B cell (primary cell): ENCODE measurements around the gene MRPS9. TPM values are rescaled to one million over a fixed set of nuclear protein-coding genes. Genes with fewer than 3 reads are reported as not detected.

ENCODE experiments used
- ATAC-seq: fragments of 200-7000 bp; cut with Tn5 transposase; one replicate; pipeline ENCODE4 v1.10.0; 2021; ENCODE audit warnings: low read depth, mild to moderate bottlenecking, moderate number of reproducible peaks, moderate library complexity
- CTCF ChIA-PET: fragments of 350-600 bp; sonication (Branson Sonifier 250); formaldehyde crosslinking; loops from one replicate; lab custom pipeline; 2021; ENCODE audit warnings: antibody characterized with exemption, inconsistent platforms; lab: Charles Lee
- POLR2A ChIA-PET: fragments of 350-600 bp; sonication (Branson Sonifier 250); formaldehyde crosslinking; loops from one replicate; lab custom pipeline; 2021; ENCODE audit warnings: antibody characterized with exemption; lab: Charles Lee
- DNase-seq: peaks from one replicate; pipeline ENCODE4 v3.0.0; 2013
- H2AFZ ChIP-seq: 2 replicates; pipeline ENCODE4 v1.6.1; 2012; ENCODE audit warnings: mild to moderate bottlenecking, low read depth, low read length; ENCODE audit not compliant: insufficient read depth, poor library complexity, severe bottlenecking
- H3K27ac ChIP-seq, 2 donors: 1 replicate in 1 of 2; 2 replicates in 1 of 2; pipeline ENCODE4 v1.5.1; 2012 to 2013; ENCODE audit warnings: low read length in 2 of 2, mild to moderate bottlenecking in 2 of 2, moderate library complexity in 1 of 2
- H3K27me3 ChIP-seq, 4 experiments: fragments of 200-600 bp in 1 of 4; sonication (generic) in 1 of 4; replicated peaks in 1 of 4; 1 replicate in 2 of 4; 2 replicates in 2 of 4; pipeline versions ENCODE4 v1.6.1 to v1.7.0; 2013 to 2016; ENCODE audit warnings: low read length in 3 of 4, mild to moderate bottlenecking in 2 of 4, mixed read lengths in 1 of 4, moderate library complexity in 1 of 4; ENCODE audit not compliant: insufficient read depth in 4 of 4, control insufficient read depth in 3 of 4; ENCODE audit errors: control extremely low read depth in 1 of 4
- H3K36me3 ChIP-seq, 2 experiments: replicated peaks in 1 of 2; 1 replicate in 1 of 2; 2 replicates in 1 of 2; pipeline versions ENCODE4 v1.6.1 to v1.7.1; 2013; ENCODE audit warnings: low read length in 1 of 2; ENCODE audit not compliant: insufficient read depth in 2 of 2, control insufficient read depth in 1 of 2; ENCODE audit errors: control extremely low read depth in 1 of 2, extremely low read depth in 1 of 2
- H3K4me1 ChIP-seq, 2 donors: fragments of 200-600 bp in 1 of 2; sonication (generic) in 1 of 2; 1 replicate in 1 of 2; 2 replicates in 1 of 2; pipeline versions ENCODE4 v1.5.1 to v1.6.1; 2013 to 2017; ENCODE audit warnings: low read length in 2 of 2; ENCODE audit not compliant: control insufficient read depth in 2 of 2, insufficient read depth in 2 of 2
- H3K4me2 ChIP-seq: replicated peaks from 2 replicates; pipeline ENCODE3; 2012; ENCODE audit warnings: mild to moderate bottlenecking, low read depth, low read length; ENCODE audit not compliant: poor library complexity, severe bottlenecking
- H3K4me3 ChIP-seq, 5 experiments: fragments of 200-600 bp in 1 of 5; sonication (generic) in 1 of 5; 1 replicate in 3 of 5; 2 replicates in 2 of 5; pipeline versions ENCODE4 v1.5.1 to v1.7.0; 2011 to 2016; ENCODE audit warnings: low read length in 4 of 5, mild to moderate bottlenecking in 4 of 5, low read depth in 2 of 5, control low read depth in 1 of 5, moderate library complexity in 1 of 5; ENCODE audit not compliant: insufficient read depth in 1 of 5; ENCODE audit errors: control extremely low read depth in 1 of 5, extremely low read depth in 1 of 5
- H3K79me2 ChIP-seq: fragments of 200-600 bp; sonication (generic); one replicate; pipeline ENCODE4 v1.6.0; 2016; ENCODE audit warnings: low read length; ENCODE audit not compliant: control insufficient read depth, insufficient read depth
- H3K9ac ChIP-seq: fragments of 200-600 bp; sonication (generic); 2 replicates; pipeline ENCODE4 v1.6.1; 2017; ENCODE audit warnings: mild to moderate bottlenecking, low read length, moderate library complexity
- H3K9me3 ChIP-seq, 3 donors: one replicate each; pipeline versions ENCODE4 v1.6.1 to v1.7.1; 2013; ENCODE audit warnings: low read length in 2 of 3; ENCODE audit not compliant: control insufficient read depth in 2 of 3, insufficient read depth in 1 of 3; ENCODE audit errors: control extremely low read depth in 1 of 3
- H4K20me1 ChIP-seq: 2 replicates; pipeline ENCODE4 v1.6.0; 2012; ENCODE audit warnings: mild to moderate bottlenecking, low read length; ENCODE audit not compliant: insufficient read depth, control insufficient read depth, poor library complexity, severe bottlenecking
- H3K27ac Mint-ChIP-seq: one replicate; pipeline ENCODE4 v1.8.0; 2021; ENCODE audit warnings: mixed read lengths
- H3K27me3 Mint-ChIP-seq: one replicate; pipeline ENCODE4 v1.8.0; 2021; ENCODE audit warnings: mixed read lengths
- H3K4me1 Mint-ChIP-seq: one replicate; pipeline ENCODE4 v1.8.0; 2021; ENCODE audit warnings: mixed read lengths
- H3K4me3 Mint-ChIP-seq: one replicate; pipeline ENCODE4 v1.8.0; 2021; ENCODE audit warnings: mixed read lengths
- H3K9me3 Mint-ChIP-seq: one replicate; pipeline ENCODE4 v1.8.0; 2022; ENCODE audit warnings: mixed read lengths; ENCODE audit not compliant: insufficient read depth
- CTCF ChIP-seq: fragments of 200-600 bp; IDR thresholded peaks from one replicate; pipeline ENCODE4 v1.8.0; 2022; ENCODE audit warnings: antibody characterized with exemption, mild to moderate bottlenecking
- EZH2 ChIP-seq: IDR thresholded peaks from 2 replicates; pipeline ENCODE4 v1.6.1; 2012; ENCODE audit warnings: borderline replicate concordance, low read depth, mild to moderate bottlenecking, moderate library complexity, low read length; ENCODE audit not compliant: insufficient read depth, poor library complexity, severe bottlenecking
- WGBS: methylation state at CpG from one replicate; pipeline ENCODE4 v1.1.5; 2013; ENCODE audit warnings: missing lambda C conversion rate; ENCODE audit not compliant: insufficient coverage; 5-methylcytosine and 5-hydroxymethylcytosine counted together
- intact Hi-C: fragments of 100-400 bp; cut with micrococcal nuclease; formaldehyde crosslinking; loops from one replicate; pipeline ENCODE4 v1.10.0; 2022
- polyA plus RNA-seq: library from polyadenylated mRNA; depleted of rRNA; stranded (reverse); fragments of >200 nt; gene quantifications from 2 replicates; pipeline ENCODE4 v1.2.3, GENCODE V29; 2012
- total RNA-seq, 2 donors: library from RNA; stranded (reverse); fragments of 120-200 nt in 1 of 2; gene quantifications; 1 replicate in 1 of 2; 2 replicates in 1 of 2; pipeline versions ENCODE4 v1.2.3 to v1.2.4, GENCODE V29; 2013 to 2022

MRPS9 gene
- total and polyA plus RNA-seq, 2 donors (not counting 1 experiment from before 2014, with no cell fraction given), result 13.0 to 19.8 TPM

DNA sequence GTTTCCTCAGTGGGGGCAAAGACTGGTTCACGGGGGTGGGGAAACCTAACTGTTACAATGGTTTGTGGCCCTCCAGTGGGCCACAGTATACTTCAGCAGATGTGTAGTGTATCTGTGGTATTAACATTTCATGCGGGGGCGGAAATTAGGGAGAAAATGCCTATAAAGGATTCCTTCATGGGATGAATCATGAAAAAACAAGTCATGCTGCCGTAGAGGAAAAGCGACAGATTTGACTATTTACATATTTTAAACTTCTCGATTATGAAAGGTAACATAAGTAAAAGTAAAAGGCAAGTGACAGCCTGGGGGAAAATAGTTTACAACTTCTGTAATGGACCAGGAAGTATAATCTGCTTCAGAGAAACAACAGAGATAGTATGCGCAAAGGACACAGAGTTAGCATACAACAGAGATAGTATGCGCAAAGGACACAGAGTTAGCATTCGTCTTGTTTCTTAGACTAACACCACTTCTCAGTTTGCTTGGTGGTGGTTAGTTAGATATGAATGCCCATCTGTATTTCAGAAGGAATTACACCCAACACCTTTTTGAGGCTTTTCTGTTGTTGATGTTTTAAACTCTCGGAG lies 41.1 kb downstream of the MRPS9 start:
- Histone ChIP-seq H3K9me3 (no peaks in the 10 kb centered on the region), H4K20me1 (no peaks in the 10 kb centered on the region), H3K27me3 (no peaks in the 10 kb centered on the region), H3K79me2 (no peaks in the 10 kb centered on the region), H3K4me1 (no peaks in the 10 kb centered on the region), H3K4me3 (no peak overlapping the region), H3K36me3 (no peaks in the 10 kb centered on the region), H2AFZ (no peak overlapping the region), H3K4me2 (no peak overlapping the region), H3K9ac (no peak overlapping the region), H3K27ac (no peak overlapping the region)
- H3K4me1 Mint-ChIP-seq, result no peaks in the 10 kb centered on the region
- ChIA-PET CTCF (no interaction called here), POLR2A (no interaction called here)
- WGBS, result 100% methylated on average over 1 of the region's 10 CpGs
- ATAC-seq (no peak), DNase-seq (no peak)
- H3K27me3 Mint-ChIP-seq, result no peaks in the 10 kb centered on the region
- no peak overlapping the region for H3K4me3 Mint-ChIP-seq
- no peak overlapping the region for H3K27ac Mint-ChIP-seq
- no peak for TF ChIP-seq EZH2
- no peak for TF ChIP-seq CTCF
- intact Hi-C loops, result loop anchor here (5.0 kb wide), 1 partner anchor 612 kb away; no protein-coding TSS in a partner anchor
- H3K9me3 Mint-ChIP-seq, result no peaks in the 10 kb centered on the region

GRCh38 chr2:105080461-105080860 lies 42.6 kb downstream of the MRPS9 start:
- H3K27me3 ChIP-seq, result no peaks in the 10 kb centered on the region
- H4K20me1 ChIP-seq, result no peaks in the 10 kb centered on the region
- Mint-ChIP-seq H3K9me3 (no peaks in the 10 kb centered on the region), H3K4me1 (no peaks in the 10 kb centered on the region), H3K27ac (no peak overlapping the region), H3K27me3 (no peaks in the 10 kb centered on the region), H3K4me3 (no peak overlapping the region)
- ChIA-PET CTCF (no interaction called here), POLR2A (no interaction called here)
- no peaks in the 10 kb centered on the region for H3K4me1 ChIP-seq
- H3K27ac ChIP-seq, result no peak overlapping the region
- no peaks in the 10 kb centered on the region for H3K79me2 ChIP-seq
- H3K9ac ChIP-seq, result no peak overlapping the region
- H3K9me3 ChIP-seq, result no peaks in the 10 kb centered on the region
- no peak overlapping the region for H3K4me2 ChIP-seq
- DNase-seq (no peak), ATAC-seq (no peak)
- H2AFZ ChIP-seq, result no peak overlapping the region
- TF ChIP-seq CTCF (no peak), EZH2 (no peak)
- intact Hi-C loops, result no loop called here
- no peak overlapping the region for H3K4me3 ChIP-seq
- no peaks in the 10 kb centered on the region for H3K36me3 ChIP-seq
